AG04450 (cell line): Measurements from ENCODE around the gene FOXN4. TPM values are rescaled to one million over a fixed set of nuclear protein-coding genes. Genes with fewer than 3 reads are reported as not detected.

Source experiments
- CTCF ChIA-PET: fragments of 300-600, 350-600 bp; formaldehyde crosslinking; extraction: SDS; loops from one replicate; lab custom pipeline; 2022; ENCODE audit warnings: antibody characterized with exemption, inconsistent platforms; lab: Charles Lee
- POLR2A ChIA-PET: fragments of 350-600 bp; formaldehyde crosslinking; extraction: SDS; loops from one replicate; lab custom pipeline; 2021; ENCODE audit warnings: antibody characterized with exemption, inconsistent platforms; lab: Yijun Ruan, JAX
- DNase-seq: peaks from one replicate; pipeline ENCODE4 v3.0.0-alpha.2; 2011; ENCODE audit warnings: low read depth, low spot score
- H3K27ac ChIP-seq: one replicate; pipeline ENCODE4 v1.5.1; 2012; ENCODE audit warnings: low read depth, low read length, control low read depth
- H3K27me3 ChIP-seq: one replicate; pipeline ENCODE4 v1.6.0; 2012; ENCODE audit warnings: low read length; ENCODE audit not compliant: control insufficient read depth, insufficient read depth
- H3K4me3 ChIP-seq: 2 replicates; pipeline ENCODE4 v1.5.1; 2011; ENCODE audit warnings: mild to moderate bottlenecking, low read depth, low read length, control low read depth
- H3K9me3 ChIP-seq: 2 replicates; pipeline ENCODE4 v1.5.1; 2012; ENCODE audit warnings: low read length; ENCODE audit not compliant: control insufficient read depth, insufficient read depth
- polyA plus RNA-seq: library from polyadenylated mRNA; depleted of rRNA; stranded (reverse); fragments of >200 nt; gene quantifications from 2 replicates; pipeline ENCODE4 v1.2.3, GENCODE V29; 2011
- TF ChIP-seq, protein P1 (sequence below): IDR thresholded peaks from 2 replicates; pipeline ENCODE4 v1.5.1; 2011; ENCODE audit warnings: low read depth, low read length, control low read depth, inconsistent platforms

Gene FOXN4
- polyA plus RNA-seq, 1 experiment = not detected

DNA sequence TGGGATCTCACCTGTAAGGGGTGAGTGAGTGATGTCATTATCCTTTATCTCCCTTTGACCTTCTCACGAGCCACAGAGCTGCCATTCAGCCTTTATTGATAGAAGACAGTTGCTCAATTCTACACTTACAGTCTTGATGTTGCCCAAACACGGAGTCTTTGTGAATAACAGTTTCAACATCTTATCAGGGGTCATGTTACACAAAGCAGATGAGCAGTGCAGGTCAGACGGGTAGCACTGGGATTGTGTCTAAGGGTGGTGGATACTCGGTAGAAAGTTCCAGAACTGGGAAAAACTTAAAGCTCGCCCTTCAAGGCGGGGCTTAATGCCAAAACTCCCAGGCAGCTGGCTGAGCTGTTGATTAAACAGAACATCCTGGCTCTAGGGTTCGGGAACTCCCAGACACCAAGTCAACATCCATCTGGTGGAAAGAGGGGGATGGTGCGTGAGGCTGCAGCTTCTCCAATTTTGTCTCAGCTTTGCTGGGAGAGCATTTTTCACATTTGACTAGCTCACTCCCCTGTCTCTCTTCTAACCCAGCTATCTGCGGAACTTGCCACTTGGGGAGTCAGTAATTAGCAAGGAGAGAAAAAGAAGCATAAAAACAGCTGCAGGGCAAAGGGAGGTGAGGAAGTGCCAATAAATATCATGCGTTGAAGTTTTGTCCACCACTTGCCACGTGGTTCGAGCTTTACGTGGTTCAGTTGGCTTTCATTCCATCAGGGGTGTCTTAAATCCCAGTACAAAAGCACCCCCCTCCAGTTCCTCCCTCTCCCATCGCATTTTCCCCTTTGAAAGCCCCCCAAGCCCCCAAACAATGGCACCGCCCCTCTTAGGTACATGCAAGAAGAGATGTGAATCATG is 31.0 kb downstream of the FOXN4 start:
- Histone ChIP-seq H3K27me3 (peaks cover 19% of the 10 kb centered on the region), H3K4me3 (no peak overlapping the region), H3K27ac (no peak overlapping the region), H3K9me3 (no peaks in the 10 kb centered on the region; the same call in 1 of the 2 replicates)
- CTCF ChIA-PET = interaction anchor here (1.5 to 2.7 kb wide), 3 partner anchors 14 to 166 kb away, joined by 8 to 12 read pairs (median 9); no protein-coding TSS in a partner anchor
- TF ChIP-seq, protein P1, sequence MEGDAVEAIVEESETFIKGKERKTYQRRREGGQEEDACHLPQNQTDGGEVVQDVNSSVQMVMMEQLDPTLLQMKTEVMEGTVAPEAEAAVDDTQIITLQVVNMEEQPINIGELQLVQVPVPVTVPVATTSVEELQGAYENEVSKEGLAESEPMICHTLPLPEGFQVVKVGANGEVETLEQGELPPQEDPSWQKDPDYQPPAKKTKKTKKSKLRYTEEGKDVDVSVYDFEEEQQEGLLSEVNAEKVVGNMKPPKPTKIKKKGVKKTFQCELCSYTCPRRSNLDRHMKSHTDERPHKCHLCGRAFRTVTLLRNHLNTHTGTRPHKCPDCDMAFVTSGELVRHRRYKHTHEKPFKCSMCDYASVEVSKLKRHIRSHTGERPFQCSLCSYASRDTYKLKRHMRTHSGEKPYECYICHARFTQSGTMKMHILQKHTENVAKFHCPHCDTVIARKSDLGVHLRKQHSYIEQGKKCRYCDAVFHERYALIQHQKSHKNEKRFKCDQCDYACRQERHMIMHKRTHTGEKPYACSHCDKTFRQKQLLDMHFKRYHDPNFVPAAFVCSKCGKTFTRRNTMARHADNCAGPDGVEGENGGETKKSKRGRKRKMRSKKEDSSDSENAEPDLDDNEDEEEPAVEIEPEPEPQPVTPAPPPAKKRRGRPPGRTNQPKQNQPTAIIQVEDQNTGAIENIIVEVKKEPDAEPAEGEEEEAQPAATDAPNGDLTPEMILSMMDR = no peak
- peak; percentile 13 for DNase-seq
- POLR2A ChIA-PET = no interaction called here

DNA sequence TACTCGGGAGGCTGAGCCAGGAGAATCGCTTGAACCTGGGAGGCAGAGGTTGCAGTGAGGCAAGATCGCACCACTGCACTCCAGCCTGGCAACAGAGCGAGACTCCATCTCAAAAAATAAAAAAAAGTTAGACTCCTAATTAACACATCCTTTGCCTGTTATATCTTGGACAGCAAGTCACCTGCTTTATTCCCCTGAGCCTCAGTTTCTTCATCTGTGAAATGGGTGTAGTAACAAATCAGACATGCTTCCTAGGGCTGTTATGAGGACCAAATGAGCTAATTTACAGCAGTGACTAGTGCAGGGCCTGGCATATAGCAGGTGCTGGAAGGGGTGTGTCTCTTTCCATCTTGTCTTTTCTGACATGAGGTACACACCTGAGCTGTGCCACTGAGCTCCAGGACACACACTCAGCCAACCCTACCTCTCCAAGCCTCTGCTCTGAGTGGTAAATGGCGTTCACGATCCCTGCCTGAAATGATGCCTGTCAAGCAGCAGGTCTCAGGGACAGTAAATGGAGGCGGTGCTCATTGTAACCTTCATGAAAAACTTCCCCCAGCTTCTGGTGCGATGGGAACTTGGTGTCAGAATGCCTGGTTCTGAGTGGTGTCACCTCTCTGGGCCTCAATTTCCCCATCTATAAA is 31.7 kb downstream of the FOXN4 start:
- no peak for DNase-seq
- TF ChIP-seq, protein P1 = no peak
- Histone ChIP-seq H3K9me3 (no peaks in the 10 kb centered on the region; the same call in 1 of the 2 replicates), H3K27me3 (peaks cover 19% of the 10 kb centered on the region), H3K27ac (no peak overlapping the region), H3K4me3 (no peak overlapping the region)
- POLR2A ChIA-PET = no interaction called here
- CTCF ChIA-PET = interaction anchor here (2.0 to 2.7 kb wide), 2 partner anchors 13 to 166 kb away, joined by 9 to 12 read pairs; no protein-coding TSS in a partner anchor

DNA sequence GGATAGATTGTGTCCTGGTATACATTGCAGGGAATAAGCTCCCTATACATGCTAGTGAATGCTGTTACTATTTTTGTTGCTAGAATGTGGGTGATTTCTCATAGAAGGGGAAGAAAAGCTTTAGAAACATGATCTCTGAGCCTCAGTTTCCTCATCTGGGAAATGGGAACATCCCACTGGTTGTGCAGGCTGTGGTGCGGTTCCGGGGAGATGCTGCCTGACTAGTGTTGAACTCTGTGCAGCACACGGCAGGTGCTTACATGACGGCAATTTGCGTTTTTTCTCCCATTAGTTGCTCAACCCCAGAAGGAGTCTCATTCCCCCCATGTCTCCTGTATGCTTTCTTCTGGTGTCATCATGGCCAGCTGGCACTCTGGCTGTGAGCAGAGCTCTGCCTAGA is 32.9 kb downstream of the FOXN4 start:
- POLR2A ChIA-PET = no interaction called here
- DNase-seq = no peak
- no peak overlapping the region for H3K27ac ChIP-seq
- H3K9me3 ChIP-seq = no peaks in the 10 kb centered on the region; the same call in 1 of the 2 replicates
- peaks cover 19% of the 10 kb centered on the region for H3K27me3 ChIP-seq
- TF ChIP-seq, protein P1 = no peak
- CTCF ChIA-PET = interaction anchor here (1.3 to 2.7 kb wide), 2 partner anchors 12 to 118 kb away, joined by 4 to 12 read pairs; no protein-coding TSS in a partner anchor
- no peak overlapping the region for H3K4me3 ChIP-seq

DNA sequence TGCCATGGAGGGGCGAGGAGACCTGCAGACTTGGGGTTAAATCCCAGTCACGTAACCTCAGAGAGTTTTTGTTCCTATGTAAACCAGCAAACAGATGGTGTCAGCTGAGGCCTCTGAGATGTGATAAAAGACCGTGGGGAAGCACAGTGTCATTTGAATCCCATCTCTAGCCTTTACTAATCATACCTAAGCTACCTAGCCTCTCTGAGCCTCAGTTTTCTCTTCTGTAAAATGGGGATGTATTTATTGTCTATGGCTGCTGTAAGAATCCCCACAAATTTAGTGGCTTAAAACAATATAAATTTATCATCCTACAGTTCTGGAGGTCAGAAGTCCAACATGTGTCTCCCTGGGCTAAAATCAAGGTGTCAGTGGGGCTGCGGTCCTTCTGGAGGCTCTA is 33.9 kb downstream of the FOXN4 start:
- TF ChIP-seq, protein P1 = no peak
- Histone ChIP-seq H3K4me3 (no peak overlapping the region), H3K27me3 (peaks cover 21% of the 10 kb centered on the region), H3K9me3 (no peaks in the 10 kb centered on the region; the same call in 1 of the 2 replicates), H3K27ac (no peak overlapping the region)
- no peak for DNase-seq
- POLR2A ChIA-PET = no interaction called here
- CTCF ChIA-PET = no interaction called here

DNA sequence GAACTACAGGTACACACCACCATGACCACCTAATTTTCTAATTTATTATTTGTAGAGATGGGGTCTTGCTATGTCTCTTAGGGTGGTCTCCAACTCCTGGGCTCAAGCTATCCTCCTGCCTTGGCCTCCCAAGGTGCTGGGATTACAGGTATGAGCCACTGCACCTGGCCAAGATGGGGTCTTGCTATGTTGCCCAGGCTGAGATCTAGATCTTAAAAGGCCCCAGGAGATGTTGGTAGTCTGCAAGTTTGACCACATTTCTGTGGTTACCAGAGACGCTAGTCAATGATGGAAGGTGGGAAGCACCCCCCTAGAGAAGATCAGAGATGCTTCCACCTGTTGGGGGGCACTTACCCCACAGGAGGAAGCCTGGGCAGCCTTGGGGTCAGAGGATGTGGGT is 34.7 kb downstream of the FOXN4 start:
- H3K4me3 ChIP-seq = no peak overlapping the region
- TF ChIP-seq, protein P1 = no peak
- no peak for DNase-seq
- H3K27ac ChIP-seq = no peak overlapping the region
- POLR2A ChIA-PET = no interaction called here
- CTCF ChIA-PET = no interaction called here
- H3K27me3 ChIP-seq = peaks cover 21% of the 10 kb centered on the region
- no peaks in the 10 kb centered on the region; the same call in 1 of the 2 replicates for H3K9me3 ChIP-seq
